HCT116 (cell line): ENCODE data around the gene TMA7B.

ENCODE experiments used
- EGR1 ChIP-seq: IDR thresholded peaks from 2 replicates; pipeline ENCODE4 v1.6.1; 2012; ENCODE audit warnings: low read depth
- ELF1 ChIP-seq: IDR thresholded peaks from 2 replicates; pipeline ENCODE4 v1.6.1; 2012; ENCODE audit warnings: low read depth, borderline replicate concordance
- POLR2A ChIP-seq: IDR thresholded peaks from 2 replicates; pipeline ENCODE4 v1.7.0; 2011; ENCODE audit warnings: borderline replicate concordance; ENCODE audit not compliant: insufficient read depth, insufficient read length; ENCODE audit errors: extremely low read depth
- POLR2AphosphoS5 ChIP-seq: IDR thresholded peaks from 2 replicates; pipeline ENCODE4 v1.6.1; 2011; ENCODE audit warnings: mild to moderate bottlenecking, low read depth, low read length, moderate library complexity
- ZNF274 ChIP-seq: fragments of 200-500 bp; sonication (Bioruptor generic); IDR thresholded peaks from 2 replicates; pipeline ENCODE4 v1.6.1; 2014; ENCODE audit warnings: mild to moderate bottlenecking, low read depth, low read length, inconsistent platforms
- TF ChIP-seq, protein P1 (sequence below), 3 experiments: fragments of 200-600 bp in 1 of 3; sonication (generic) in 1 of 3; IDR thresholded peaks in 2 of 3; conservative IDR thresholded peaks in 1 of 3; 2 replicates each; pipeline ENCODE4 v1.5.1; 2012 to 2017; ENCODE audit warnings: low read depth in 2 of 3, low read length in 2 of 3, antibody characterized with exemption in 1 of 3, borderline replicate concordance in 1 of 3, control low read depth in 1 of 3, mild to moderate bottlenecking in 1 of 3, mixed read lengths in 1 of 3, mixed run types in 1 of 3, moderate library complexity in 1 of 3; ENCODE audit not compliant: insufficient read depth in 1 of 3
- TF ChIP-seq, protein P2 (sequence below): IDR thresholded peaks from 2 replicates; pipeline ENCODE4 v1.6.1; 2012

DNA sequence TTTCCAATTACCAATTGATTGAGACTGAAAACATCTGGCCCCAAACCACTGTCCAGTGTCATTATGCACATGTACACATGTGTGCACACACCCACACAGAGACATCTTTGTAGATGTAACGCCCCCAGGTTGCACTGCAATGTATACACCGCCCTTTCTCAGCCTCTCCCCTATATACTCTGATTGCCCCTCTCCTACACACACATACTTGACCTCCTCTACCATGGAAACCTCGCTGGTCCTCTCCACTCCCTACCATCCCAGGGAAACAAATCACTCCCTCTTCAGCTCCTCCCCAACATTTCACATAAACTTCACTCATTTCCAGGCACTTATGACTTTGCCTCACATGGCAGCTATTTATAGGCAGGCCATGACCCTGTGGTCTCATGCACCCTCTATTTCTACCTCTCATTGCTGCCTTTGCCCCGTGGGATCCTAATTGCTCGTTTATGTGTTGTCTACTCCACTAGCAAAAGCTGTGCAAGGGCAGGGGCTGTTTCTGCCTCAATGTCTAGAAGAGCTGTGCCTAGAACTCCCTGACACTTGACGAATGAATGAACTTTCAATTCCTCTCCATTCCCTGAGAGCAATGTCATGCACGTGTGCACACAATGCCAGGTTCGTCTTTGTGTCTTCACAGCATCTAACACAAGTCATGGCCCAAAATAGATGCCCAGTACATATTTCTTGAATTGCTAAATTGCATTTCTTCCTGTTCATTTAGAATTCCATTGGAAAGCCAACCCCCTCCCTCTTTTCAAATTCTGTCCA lies 10.0 kb upstream of the TMA7B start:
- TF ChIP-seq POLR2A (no peak), EGR1 (no peak), ELF1 (no peak), ZNF274 (no peak), POLR2AphosphoS5 (no peak)
- TF ChIP-seq, protein P1, sequence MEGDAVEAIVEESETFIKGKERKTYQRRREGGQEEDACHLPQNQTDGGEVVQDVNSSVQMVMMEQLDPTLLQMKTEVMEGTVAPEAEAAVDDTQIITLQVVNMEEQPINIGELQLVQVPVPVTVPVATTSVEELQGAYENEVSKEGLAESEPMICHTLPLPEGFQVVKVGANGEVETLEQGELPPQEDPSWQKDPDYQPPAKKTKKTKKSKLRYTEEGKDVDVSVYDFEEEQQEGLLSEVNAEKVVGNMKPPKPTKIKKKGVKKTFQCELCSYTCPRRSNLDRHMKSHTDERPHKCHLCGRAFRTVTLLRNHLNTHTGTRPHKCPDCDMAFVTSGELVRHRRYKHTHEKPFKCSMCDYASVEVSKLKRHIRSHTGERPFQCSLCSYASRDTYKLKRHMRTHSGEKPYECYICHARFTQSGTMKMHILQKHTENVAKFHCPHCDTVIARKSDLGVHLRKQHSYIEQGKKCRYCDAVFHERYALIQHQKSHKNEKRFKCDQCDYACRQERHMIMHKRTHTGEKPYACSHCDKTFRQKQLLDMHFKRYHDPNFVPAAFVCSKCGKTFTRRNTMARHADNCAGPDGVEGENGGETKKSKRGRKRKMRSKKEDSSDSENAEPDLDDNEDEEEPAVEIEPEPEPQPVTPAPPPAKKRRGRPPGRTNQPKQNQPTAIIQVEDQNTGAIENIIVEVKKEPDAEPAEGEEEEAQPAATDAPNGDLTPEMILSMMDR (IDR thresholded peaks at IDR 0.05 in 2 of 3, conservative IDR thresholded peaks at IDR 0.05 in 1 of 3; ENCODE audit: borderline replicate concordance in 1 of 3, insufficient read depth in 1 of 3, low read depth in 2 of 3, low read length in 2 of 3): no peak
- TF ChIP-seq, protein P2, sequence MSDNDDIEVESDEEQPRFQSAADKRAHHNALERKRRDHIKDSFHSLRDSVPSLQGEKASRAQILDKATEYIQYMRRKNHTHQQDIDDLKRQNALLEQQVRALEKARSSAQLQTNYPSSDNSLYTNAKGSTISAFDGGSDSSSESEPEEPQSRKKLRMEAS: no peak
